Activated CD4-positive, alpha-beta T cell treated with anti-CD3 and anti-CD28 coated beads, Interleukin-2, amount 10 ng/mL, durations not matched to agents 7 days and 5 days (primary cell): ENCODE data around the gene PGS1. TPM values are rescaled to one million over a fixed set of nuclear protein-coding genes. Genes with fewer than 3 reads are reported as not detected.

Experiments used
- CTCF ChIA-PET: fragments of 350-600 bp; sonication (Branson Sonifier 250); formaldehyde crosslinking; loops from one replicate; lab custom pipeline; 2021; ENCODE audit warnings: antibody characterized with exemption; lab: Charles Lee
- POLR2A ChIA-PET: fragments of 350-600 bp; sonication (Branson Sonifier 250); formaldehyde crosslinking; loops from one replicate; lab custom pipeline; 2021; ENCODE audit warnings: antibody characterized with exemption; lab: Charles Lee
- DNase-seq: peaks from one replicate; pipeline ENCODE4 v3.0.0-alpha.2; 2020
- H3K27ac Mint-ChIP-seq: one replicate; pipeline ENCODE4 v1.8.0; 2021; ENCODE audit warnings: mild to moderate bottlenecking, moderate library complexity, mixed read lengths
- H3K27me3 Mint-ChIP-seq: one replicate; pipeline ENCODE4 v1.8.0; 2021; ENCODE audit warnings: mixed read lengths
- H3K36me3 Mint-ChIP-seq: one replicate; pipeline ENCODE4 v1.8.0; 2021; ENCODE audit warnings: low read depth, mixed read lengths
- H3K4me1 Mint-ChIP-seq: one replicate; pipeline ENCODE4 v1.8.0; 2021; ENCODE audit warnings: mixed read lengths
- H3K4me3 Mint-ChIP-seq: one replicate; pipeline ENCODE4 v1.8.0; 2021; ENCODE audit warnings: mild to moderate bottlenecking, moderate library complexity, mixed read lengths
- H3K9me3 Mint-ChIP-seq: one replicate; pipeline ENCODE4 v1.8.0; 2021; ENCODE audit warnings: mixed read lengths
- total RNA-seq, 2 experiments: library from RNA; stranded (reverse); gene quantifications; one replicate each; pipeline ENCODE4 v1.2.3, GENCODE V29; 2021

The PGS1 gene
- total RNA-seq, 2 experiments from 2014 or later = 71.1 to 78.3 TPM

DNA sequence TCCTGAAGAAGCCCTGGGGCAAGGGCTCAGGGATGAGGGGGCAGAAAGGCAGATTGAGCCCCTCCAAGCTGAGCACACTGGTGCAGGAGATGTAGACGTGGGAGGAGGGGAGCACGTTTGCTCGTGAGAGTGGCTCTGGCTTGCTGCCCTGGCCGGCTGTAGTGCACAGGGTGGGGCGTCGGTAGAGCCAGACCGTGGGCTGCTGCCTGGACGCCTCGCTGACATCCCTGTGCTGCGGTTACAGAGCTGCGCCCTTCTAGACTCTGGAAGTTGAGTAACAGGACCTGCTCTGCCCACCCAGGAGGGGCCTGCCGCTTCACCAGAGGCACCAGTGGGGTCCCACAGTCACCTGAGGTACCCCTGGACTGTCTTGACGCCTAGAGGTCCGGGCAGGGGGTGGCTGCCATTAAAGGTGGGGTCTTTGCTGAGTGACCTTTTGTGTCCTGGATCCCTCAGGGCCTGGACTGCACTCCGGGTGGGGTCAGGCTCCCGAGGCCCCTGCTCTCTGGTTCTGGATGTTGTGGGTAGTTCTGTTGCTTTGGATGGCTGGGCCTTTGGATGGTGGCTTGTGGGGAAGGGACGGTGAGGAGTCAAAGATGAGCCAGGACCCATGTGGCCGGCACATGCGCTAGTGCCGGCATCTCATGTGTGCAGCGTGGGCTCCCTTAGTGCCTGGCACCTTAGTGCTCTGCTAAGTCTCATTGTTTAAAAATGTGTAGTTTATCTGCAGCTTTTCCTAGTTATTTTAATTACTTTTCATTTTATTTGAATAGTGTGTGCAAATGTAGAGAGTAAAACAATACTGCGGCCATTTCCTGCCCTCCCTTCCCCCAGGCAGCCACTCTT, 41.7 kb downstream of the PGS1 start:
- POLR2A ChIA-PET = no interaction called here
- CTCF ChIA-PET = interaction anchor here (0.9 to 4.4 kb wide), 6 partner anchors 9 to 170 kb away, joined by 3 to 26 read pairs (median 8); partner anchors contain the start of gene PGS1
- Mint-ChIP-seq H3K27ac (no peak overlapping the region), H3K27me3 (no peaks in the 10 kb centered on the region), H3K4me1 (peaks cover 56% of the 10 kb centered on the region), H3K9me3 (no peaks in the 10 kb centered on the region), H3K36me3 (peaks cover 52% of the 10 kb centered on the region), H3K4me3 (no peak overlapping the region)
- DNase-seq = no peak

DNA sequence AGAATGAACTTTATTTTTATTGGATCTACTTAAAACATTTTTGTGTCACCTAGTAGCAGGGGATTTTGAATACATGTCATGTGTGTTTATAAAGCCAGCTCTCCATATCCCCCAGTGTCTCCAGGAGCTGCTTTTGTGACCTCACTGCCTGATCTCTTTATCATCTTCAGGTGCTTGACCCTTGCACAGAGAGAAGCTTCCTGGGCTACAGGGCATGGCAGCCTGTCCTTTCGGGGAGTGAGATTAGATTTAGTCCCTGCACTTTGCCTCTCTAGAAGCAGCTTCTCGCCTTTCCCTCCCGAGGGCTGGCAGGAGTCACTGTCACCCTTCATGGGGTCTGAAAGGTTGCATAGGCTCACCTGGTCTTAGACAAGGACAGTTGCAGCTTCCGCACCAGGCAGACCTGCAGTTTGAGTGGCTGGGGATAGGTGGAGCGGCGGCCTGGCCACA, 42.7 kb downstream of the PGS1 start:
- peaks cover 46% of the 10 kb centered on the region for H3K4me1 Mint-ChIP-seq
- no peak overlapping the region for H3K27ac Mint-ChIP-seq
- peaks cover 45% of the 10 kb centered on the region for H3K36me3 Mint-ChIP-seq
- no peaks in the 10 kb centered on the region for H3K27me3 Mint-ChIP-seq
- no peak overlapping the region for H3K4me3 Mint-ChIP-seq
- ChIA-PET CTCF (interaction anchor here (0.9 to 4.4 kb wide), 14 partner anchors 12 to 170 kb away, joined by 3 to 26 read pairs (median 6); partner anchors contain the start of gene PGS1), POLR2A (no interaction called here)
- H3K9me3 Mint-ChIP-seq = no peaks in the 10 kb centered on the region
- DNase-seq = no peak

DNA sequence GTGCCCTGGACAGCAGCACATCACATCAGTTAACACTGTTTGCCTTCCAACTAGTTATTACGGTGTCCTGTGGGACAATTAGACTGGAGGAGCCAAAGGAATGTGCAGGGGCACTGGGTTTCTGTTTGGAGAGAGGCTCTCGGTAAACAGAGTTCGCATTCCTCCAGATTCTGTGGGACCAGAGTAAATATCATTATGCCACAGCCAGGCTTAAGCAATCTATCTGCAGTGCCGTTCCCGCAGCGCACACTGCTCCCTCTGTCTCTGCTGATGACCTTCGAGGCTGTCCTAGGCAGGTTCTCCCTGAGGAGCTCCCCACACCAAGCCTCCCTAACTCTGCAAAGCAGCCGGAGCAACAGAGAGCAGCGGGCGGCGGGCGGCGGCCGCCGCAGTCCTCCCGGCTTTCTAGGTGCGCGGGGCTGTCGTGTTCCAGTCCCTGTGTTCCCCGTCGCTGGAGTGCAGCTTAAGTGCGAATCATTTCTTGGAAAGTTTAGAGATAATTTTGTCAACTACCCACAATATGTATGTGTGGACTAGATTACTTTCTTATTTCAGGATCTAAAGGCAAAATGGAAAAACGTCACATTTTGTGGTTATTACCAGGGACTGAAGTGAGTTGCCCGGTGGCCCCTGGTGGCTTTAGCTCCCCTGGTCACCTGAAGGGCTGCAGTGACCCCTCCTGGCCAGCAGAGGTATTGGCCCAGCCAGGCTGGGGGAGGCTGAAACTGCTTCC, 43.3 kb downstream of the PGS1 start:
- CTCF ChIA-PET = interaction anchor here (0.6 to 4.4 kb wide), 23 partner anchors 12 to 802 kb away, joined by 3 to 26 read pairs (median 4); partner anchors contain the start of gene PGS1
- POLR2A ChIA-PET = interaction anchor here (0.6 kb wide), 1 partner anchor 134 kb away, joined by 3 read pairs; no protein-coding TSS in a partner anchor

DNA sequence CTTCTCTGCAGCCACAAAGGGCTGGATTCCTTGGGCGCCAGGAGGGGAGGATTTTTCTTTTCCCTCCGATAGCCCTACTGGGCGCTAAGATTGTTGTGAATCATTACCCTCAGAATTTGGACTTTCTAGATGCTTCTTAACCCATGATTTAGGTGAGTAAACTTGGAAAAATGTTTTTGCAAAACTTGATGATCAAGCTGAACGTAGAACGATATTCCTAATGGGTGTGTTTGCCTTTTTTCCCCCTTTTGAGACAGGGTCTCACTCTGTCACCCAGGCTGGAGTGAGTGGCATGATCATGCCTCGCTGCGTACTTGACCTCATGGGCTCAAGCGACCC, 43.8 kb downstream of the PGS1 start:
- ChIA-PET POLR2A (interaction anchor here (0.6 kb wide), 1 partner anchor 134 kb away, joined by 3 read pairs; no protein-coding TSS in a partner anchor), CTCF (interaction anchor here (0.6 to 4.4 kb wide), 24 partner anchors 9 to 802 kb away, joined by 3 to 26 read pairs (median 4); partner anchors contain the start of gene PGS1)
- no peaks in the 10 kb centered on the region for H3K27me3 Mint-ChIP-seq
- no peak for DNase-seq
- no peaks in the 10 kb centered on the region for H3K9me3 Mint-ChIP-seq
- H3K4me3 Mint-ChIP-seq = no peak overlapping the region
- peak overlapping the region; percentile 55 for H3K27ac Mint-ChIP-seq
- H3K4me1 Mint-ChIP-seq = peaks cover 35% of the 10 kb centered on the region
- peaks cover 40% of the 10 kb centered on the region for H3K36me3 Mint-ChIP-seq

More for the DNA sequence above, 43.3 kb downstream of the PGS1 start:
- H3K4me3 Mint-ChIP-seq = no peak overlapping the region
- H3K27me3 Mint-ChIP-seq = no peaks in the 10 kb centered on the region
- H3K27ac Mint-ChIP-seq = peak overlapping the region; percentile 55
- peak; percentile 75 for DNase-seq
- peaks cover 43% of the 10 kb centered on the region for H3K36me3 Mint-ChIP-seq
- no peaks in the 10 kb centered on the region for H3K9me3 Mint-ChIP-seq
- peaks cover 41% of the 10 kb centered on the region for H3K4me1 Mint-ChIP-seq

DNA sequence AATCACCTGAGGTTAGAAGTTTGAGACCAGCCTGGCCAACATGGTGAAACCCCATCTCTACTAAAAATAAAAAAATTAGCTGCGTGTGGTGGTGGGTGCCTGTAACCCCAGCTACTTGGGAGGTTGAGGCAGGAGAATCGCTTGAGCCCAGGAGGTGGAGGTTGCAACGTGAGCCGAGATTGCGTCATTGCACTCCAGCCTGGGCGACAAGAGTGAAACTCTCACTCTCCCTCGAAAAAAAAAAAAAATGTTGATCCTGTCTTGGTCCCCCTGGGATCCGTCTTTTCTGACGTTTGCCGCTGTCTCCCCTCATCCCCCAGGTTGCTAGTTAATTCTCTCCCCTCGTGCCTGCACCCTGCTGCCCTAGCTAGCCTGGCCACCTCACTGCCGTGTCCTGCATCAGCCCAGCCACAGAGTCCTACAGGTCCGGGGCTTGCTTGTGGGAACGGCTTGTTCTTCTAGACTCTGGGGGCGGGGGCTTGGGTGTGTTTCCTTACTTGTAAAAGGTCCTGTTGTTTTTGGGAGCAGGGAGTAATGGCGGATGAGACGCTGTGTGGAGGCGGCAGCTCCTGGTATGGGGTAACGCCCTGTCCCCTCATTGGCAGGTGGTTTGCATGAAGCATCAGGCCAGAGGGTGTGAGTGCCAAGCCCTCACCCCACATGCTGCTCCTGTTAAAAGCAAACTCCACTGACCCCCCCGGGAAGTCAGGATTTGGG, 44.6 kb downstream of the PGS1 start:
- Mint-ChIP-seq H3K27ac (no peak overlapping the region), H3K27me3 (no peaks in the 10 kb centered on the region), H3K9me3 (no peaks in the 10 kb centered on the region), H3K4me3 (no peak overlapping the region), H3K36me3 (peaks cover 35% of the 10 kb centered on the region), H3K4me1 (peaks cover 30% of the 10 kb centered on the region)
- DNase-seq = no peak
- ChIA-PET CTCF (interaction anchor here (0.6 to 4.4 kb wide), 18 partner anchors 8 to 172 kb away, joined by 3 to 26 read pairs (median 5); partner anchors contain the start of gene PGS1), POLR2A (no interaction called here)

DNA sequence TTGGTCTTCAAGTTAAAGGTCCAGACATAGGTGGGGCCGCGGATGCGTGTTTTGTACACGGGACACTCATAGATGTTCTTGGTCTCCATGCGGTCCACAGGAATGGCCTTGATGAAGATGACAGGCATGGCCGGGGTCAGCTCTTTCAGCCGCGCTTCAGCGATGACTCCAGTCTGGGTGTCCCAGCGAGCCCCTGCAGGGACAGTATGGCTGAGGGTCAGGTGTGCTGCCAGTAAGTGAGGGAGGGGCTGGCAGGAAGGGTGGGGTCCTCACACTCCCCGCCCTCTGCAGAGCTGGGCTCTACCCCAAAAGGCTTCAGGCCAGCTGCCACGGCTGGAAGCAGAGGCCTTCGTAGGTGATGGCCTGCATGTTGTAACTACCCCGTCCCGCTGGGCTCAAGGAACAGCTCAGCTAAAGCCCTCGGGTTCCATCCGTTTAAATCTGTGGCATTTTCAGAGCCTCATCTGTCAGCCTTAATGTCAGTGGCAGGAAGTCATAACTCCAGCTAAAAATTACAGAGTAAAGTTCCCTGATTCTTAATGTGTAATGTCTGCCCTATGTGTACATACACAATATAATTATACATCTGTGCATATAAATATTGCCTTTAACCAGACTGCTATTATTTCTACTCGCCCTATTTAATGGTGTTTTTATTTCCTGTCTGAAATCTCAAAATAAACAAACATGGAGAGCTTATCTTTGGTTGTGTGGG, 45.7 kb downstream of the PGS1 start:
- Mint-ChIP-seq H3K36me3 (peaks cover 44% of the 10 kb centered on the region), H3K27ac (peak overlapping the region; percentile 46), H3K4me1 (peaks cover 25% of the 10 kb centered on the region), H3K9me3 (no peaks in the 10 kb centered on the region), H3K27me3 (no peaks in the 10 kb centered on the region), H3K4me3 (no peak overlapping the region)
- ChIA-PET CTCF (interaction anchor here (0.9 to 4.4 kb wide), 7 partner anchors 12 to 245 kb away, joined by 3 to 26 read pairs (median 3); partner anchors contain the start of gene PGS1), POLR2A (no interaction called here)
- no peak for DNase-seq

DNA sequence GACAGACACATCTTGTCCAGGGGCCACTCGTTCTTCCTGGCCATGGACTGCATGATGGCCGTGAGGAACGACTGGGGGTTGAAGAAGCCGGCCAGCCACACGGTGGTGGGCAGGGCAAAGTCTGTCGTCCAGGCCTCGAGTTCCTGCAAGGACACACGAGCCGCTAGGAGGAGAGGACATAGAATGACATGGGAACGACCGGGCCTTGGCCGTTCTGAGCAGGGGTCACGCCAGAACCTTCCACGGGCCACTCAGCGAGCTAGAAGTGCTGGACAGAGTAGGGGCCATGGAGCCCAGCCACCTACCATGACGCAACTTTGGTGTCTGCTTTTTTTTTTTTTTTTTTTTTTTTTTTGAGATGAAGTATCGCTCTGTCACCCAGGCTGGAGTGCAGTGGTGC, 47.0 kb downstream of the PGS1 start:
- ChIA-PET CTCF (interaction anchor here (1.1 to 2.2 kb wide), 2 partner anchors 11 to 64 kb away, joined by 3 to 8 read pairs; no protein-coding TSS in a partner anchor), POLR2A (no interaction called here)
- peaks cover 42% of the 10 kb centered on the region for H3K36me3 Mint-ChIP-seq
- DNase-seq = no peak
- peaks cover 23% of the 10 kb centered on the region for H3K4me1 Mint-ChIP-seq
- no peak overlapping the region for H3K4me3 Mint-ChIP-seq
- no peaks in the 10 kb centered on the region for H3K9me3 Mint-ChIP-seq
- H3K27ac Mint-ChIP-seq = no peak overlapping the region
- no peaks in the 10 kb centered on the region for H3K27me3 Mint-ChIP-seq

DNA sequence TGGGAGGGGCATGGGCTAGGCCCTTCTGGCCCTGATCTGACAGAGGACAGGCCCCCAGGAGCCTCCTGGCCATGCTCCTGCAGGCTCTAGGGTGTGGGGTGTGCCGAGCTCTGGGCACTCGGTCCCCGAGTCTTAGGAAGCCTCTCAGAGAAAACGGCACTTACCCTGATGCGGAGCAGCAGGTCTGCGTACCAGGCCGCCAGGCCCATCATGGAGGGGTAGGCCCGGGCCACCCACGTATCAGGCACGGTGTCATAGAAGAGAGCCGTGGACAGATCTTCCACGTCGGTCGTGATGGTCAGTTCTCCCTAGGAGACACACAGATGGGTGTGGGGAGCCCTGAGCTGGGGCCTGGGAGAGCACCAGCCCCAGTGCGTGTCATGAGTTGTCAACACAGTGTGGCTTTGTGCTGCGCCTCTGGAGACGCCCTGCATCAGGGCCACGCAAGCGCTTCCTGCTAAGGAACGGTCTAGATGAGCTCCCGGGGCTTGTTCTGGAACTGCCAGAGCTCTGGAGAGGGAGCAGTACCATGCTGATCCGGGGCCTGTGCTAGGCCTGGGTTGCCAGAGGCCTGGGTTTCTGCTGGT, 47.9 kb downstream of the PGS1 start:
- CTCF ChIA-PET = interaction anchor here (0.5 to 1.0 kb wide), 3 partner anchors 10 to 414 kb away, joined by 3 read pairs; no protein-coding TSS in a partner anchor
- no peak overlapping the region for H3K4me3 Mint-ChIP-seq

DNA sequence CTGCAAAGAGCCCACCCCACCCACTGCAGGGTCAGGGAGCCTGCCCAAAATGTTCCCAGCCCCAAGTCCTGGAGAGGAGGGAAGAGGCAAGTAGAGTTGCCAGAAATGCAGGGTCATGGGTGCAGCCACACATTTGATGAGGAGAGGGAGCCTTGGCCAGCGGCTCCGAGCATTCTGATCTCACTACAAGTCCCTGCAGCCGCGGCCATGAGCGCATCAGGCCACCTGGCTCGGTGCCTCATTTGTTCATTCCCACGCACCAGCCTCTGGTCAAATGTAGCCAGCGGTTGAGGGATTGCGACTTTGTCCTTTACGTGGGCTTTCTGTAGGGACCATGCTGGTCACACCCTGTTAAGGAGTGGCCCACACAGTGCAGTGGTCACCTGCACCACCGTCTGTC, 48.7 kb downstream of the PGS1 start:
- DNase-seq = no peak
- no peaks in the 10 kb centered on the region for H3K9me3 Mint-ChIP-seq
- H3K27ac Mint-ChIP-seq = no peak overlapping the region
- H3K27me3 Mint-ChIP-seq = no peaks in the 10 kb centered on the region
- ChIA-PET CTCF (interaction anchor here (0.6 to 1.9 kb wide), 4 partner anchors 11 to 414 kb away, joined by 3 to 5 read pairs (median 4); no protein-coding TSS in a partner anchor), POLR2A (no interaction called here)
- peaks cover 7% of the 10 kb centered on the region for H3K4me1 Mint-ChIP-seq
- H3K4me3 Mint-ChIP-seq = no peak overlapping the region
- peaks cover 27% of the 10 kb centered on the region for H3K36me3 Mint-ChIP-seq

More for the DNA sequence above, 47.9 kb downstream of the PGS1 start:
- no peaks in the 10 kb centered on the region for H3K27me3 Mint-ChIP-seq
- POLR2A ChIA-PET = no interaction called here
- no peak overlapping the region for H3K27ac Mint-ChIP-seq
- H3K4me1 Mint-ChIP-seq = peaks cover 15% of the 10 kb centered on the region
- peaks cover 33% of the 10 kb centered on the region for H3K36me3 Mint-ChIP-seq
- no peak for DNase-seq
- no peaks in the 10 kb centered on the region for H3K9me3 Mint-ChIP-seq

DNA sequence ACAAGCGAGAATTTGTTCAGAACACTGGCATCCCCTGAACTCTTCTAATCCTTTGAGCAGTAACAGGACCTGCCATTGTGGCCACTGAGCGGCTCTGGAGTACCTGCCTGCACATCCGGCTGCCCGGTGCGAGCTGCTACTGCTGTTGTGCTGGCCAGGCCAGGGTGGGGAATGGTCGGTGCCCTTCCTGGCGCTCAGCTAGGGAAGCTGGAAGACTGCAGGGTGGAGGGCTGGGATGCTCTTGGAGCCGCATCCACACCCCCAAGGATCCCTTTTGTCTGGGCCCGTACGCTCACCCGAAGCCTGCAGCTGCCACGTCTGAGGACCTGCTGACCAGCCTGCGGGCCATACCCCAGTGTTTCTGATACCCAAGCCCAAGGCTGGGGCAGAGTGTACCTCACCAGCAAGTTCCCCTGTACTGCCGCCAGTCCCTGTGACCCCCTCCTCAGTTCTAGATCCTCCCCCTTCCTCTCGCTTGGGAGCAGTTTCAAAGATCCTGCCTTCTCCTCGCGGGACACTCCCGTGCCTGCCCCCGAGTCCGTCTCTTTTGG, 49.7 kb downstream of the PGS1 start:
- Mint-ChIP-seq H3K36me3 (peaks cover 22% of the 10 kb centered on the region), H3K27me3 (no peaks in the 10 kb centered on the region), H3K4me3 (no peak overlapping the region), H3K9me3 (no peaks in the 10 kb centered on the region), H3K4me1 (peaks cover 3% of the 10 kb centered on the region), H3K27ac (no peak overlapping the region)
- no peak for DNase-seq
- CTCF ChIA-PET = interaction anchor here (1.0 to 1.9 kb wide), 3 partner anchors 9 to 13 kb away, joined by 3 to 5 read pairs (median 3); no protein-coding TSS in a partner anchor
- POLR2A ChIA-PET = no interaction called here
